H7 (cell line): ENCODE results near the gene GDPGP1. TPM values are rescaled to one million over a fixed set of nuclear protein-coding genes. Genes with fewer than 3 reads are reported as not detected.

Source experiments
- DNase-seq: peaks from one replicate; pipeline ENCODE4 v3.0.0; 2012
- H3K27me3 ChIP-seq: 2 replicates; pipeline ENCODE4 v1.6.0; 2011; ENCODE audit warnings: mild to moderate bottlenecking, low read length; ENCODE audit not compliant: control insufficient read depth, insufficient read depth
- H3K36me3 ChIP-seq: replicated peaks from 2 replicates; pipeline ENCODE4 v1.5.1; 2011; ENCODE audit warnings: low read length; ENCODE audit not compliant: control insufficient read depth, insufficient read depth
- H3K4me3 ChIP-seq: 2 replicates; pipeline ENCODE4 v1.5.1; 2011; ENCODE audit warnings: low read depth, mild to moderate bottlenecking, control low read depth, low read length, moderate library complexity; ENCODE audit not compliant: insufficient read depth
- total RNA-seq: library from RNA; depleted of rRNA; stranded (reverse); fragments of >200 nt; shearing (Covaris generic); gene quantifications from 2 replicates; pipeline ENCODE4 v1.2.3, GENCODE V29; 2014

Gene GDPGP1
- total RNA-seq, 1 experiment from 2014 or later: 5.8 TPM

DNA sequence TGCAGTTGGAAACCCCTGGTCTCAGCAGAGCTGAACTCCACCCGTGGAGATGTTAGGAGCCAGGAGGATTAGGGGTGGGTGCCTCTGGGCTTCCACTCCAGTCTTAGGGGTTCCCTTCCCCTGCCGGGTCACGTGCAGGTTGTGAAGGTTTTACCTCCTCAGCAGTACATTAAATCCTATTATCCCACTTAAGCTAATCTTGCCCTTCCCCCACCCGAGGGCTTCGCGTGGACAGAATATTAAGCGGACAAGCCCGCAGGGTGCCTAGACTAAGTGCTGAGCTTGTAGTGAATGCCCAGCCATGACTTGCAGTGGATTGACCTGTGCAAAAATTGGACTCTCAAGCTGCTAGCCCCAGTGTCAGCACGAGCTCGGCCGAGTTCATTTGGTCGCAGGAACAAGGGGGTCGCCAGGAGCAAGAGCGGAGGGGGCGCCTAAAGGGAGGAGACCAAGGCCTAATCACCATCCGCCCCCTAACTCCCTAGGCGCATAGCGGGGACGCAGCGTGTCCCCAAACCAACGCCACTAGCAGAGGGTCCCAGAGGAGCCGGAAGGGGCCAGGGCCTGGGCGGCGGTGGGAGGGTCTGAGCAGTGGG is 33.4 kb upstream of the GDPGP1 start:
- Histone ChIP-seq H3K27me3 (peaks cover 2% of the 10 kb centered on the region; the same call in 1 of the 2 replicates), H3K4me3 (peak overlapping the region; percentile 88), H3K36me3 (no peaks in the 10 kb centered on the region; the same call in 1 of the 2 replicates)
- DNase-seq: no peak

DNA sequence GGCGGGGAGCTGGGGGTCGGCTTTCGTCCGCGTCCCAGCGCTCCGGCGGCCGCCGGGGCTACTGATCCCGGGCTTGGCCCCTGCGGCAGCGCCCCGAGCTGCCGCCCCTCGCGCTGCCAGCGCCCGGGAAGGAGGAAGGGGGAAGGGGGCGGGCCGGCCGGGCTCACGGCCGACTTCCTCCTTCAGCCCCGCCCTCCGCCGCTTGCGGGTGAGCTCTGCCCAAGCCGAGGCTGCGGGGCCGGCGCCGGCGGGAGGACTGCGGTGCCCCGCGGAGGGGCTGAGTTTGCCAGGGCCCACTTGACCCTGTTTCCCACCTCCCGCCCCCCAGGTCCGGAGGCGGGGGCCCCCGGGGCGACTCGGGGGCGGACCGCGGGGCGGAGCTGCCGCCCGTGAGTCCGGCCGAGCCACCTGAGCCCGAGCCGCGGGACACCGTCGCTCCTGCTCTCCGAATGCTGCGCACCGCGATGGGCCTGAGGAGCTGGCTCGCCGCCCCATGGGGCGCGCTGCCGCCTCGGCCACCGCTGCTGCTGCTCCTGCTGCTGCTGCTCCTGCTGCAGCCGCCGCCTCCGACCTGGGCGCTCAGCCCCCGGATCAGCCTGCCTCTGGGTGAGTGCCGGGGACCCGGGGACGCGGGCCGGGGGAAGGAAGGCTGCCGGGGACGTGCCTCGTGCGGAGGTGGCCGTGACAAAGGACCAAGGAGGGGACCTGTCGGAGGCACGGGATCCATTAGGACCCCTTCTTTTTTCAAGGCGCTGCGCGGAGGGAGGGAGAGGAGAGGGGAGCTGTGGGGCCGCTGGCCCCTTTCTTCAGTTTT is 32.7 kb upstream of the GDPGP1 start, which contains the start of gene SEMA4B:
Gene SEMA4B (plus strand): TSS at position 201 of the 814 bp plus-strand sequence. CDS start 249 bp downstream, at position 450.
- Histone ChIP-seq H3K4me3 (peak within 1 kb of the TSS; percentile 88), H3K27me3 (peaks cover 2% of the 10 kb centered on the region; the same call in 1 of the 2 replicates), H3K36me3 (no peaks in the 10 kb centered on the region; the same call in 1 of the 2 replicates)
- DNase-seq: peak; percentile 99

DNA sequence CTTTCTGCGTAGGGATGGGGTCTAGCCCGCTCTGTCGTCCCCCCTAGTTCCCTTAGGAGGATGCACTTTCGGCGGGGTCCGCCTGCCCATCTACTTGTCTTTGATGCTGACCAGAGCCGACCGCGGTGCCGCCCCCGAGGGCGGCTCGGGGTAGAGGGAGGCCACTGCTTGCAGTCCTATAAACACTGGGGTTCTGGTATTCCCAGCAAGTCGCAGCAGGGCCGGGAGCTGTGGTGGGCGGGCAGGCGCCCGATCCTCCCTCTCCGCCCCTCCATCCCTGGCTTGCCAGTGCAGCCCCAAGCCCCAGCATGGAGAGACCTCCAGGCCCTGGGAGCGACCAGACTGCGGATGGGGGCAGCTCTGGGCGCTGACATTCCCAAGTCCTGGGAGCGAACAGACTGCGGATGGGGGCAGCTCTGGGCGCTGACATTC is 32.0 kb upstream of the GDPGP1 start:
- Histone ChIP-seq H3K27me3 (peaks cover 2% of the 10 kb centered on the region; the same call in 1 of the 2 replicates), H3K4me3 (peak overlapping the region; percentile 88), H3K36me3 (no peaks in the 10 kb centered on the region; the same call in 1 of the 2 replicates)
- DNase-seq: peak; percentile 89

DNA sequence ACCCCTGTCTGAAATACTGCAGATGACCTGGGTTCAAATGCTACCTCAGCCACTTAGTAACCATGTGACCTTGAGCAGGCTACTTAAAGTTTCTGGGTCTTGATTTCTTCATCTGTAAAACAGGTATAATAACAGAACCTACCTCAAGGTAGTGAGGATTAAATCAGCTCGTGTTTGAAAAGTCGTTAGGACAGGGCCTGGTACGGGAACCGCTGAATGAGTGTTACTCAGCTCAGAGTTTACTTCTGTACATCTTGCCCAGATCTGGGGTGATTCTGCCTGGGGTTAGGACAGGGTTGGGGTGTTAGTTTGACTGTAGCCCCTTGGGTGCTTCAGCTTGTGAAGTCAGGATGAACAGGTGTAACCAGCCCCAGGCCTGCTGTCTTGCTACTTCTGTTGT is 31.1 kb upstream of the GDPGP1 start:
- peaks cover 2% of the 10 kb centered on the region; the same call in 1 of the 2 replicates for H3K27me3 ChIP-seq
- no peaks in the 10 kb centered on the region; the same call in 1 of the 2 replicates for H3K36me3 ChIP-seq
- H3K4me3 ChIP-seq: no peak overlapping the region
- DNase-seq: no peak

DNA sequence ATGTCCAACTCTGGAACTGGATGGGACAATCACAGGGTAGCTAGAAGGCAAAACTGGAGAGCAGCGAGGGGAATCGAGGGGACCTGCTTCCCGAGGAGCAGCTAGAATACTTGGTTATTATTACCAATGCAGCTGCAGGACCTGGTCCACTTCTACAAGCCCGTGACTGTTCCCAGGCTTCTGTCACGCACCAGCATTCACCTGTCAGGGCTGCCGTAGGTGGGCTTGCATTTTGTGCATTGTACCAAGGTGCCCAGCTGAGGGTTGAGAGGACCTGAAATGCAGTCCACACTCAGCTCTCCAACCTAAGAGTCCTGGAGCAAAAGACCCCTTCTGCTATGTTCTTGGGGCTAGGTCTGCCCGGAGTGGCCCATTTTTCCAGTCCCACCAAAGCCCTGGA is 30.5 kb upstream of the GDPGP1 start:
- peaks cover 2% of the 10 kb centered on the region; the same call in 1 of the 2 replicates for H3K27me3 ChIP-seq
- H3K36me3 ChIP-seq: no peaks in the 10 kb centered on the region; the same call in 1 of the 2 replicates
- no peak overlapping the region for H3K4me3 ChIP-seq
- DNase-seq: no peak

DNA sequence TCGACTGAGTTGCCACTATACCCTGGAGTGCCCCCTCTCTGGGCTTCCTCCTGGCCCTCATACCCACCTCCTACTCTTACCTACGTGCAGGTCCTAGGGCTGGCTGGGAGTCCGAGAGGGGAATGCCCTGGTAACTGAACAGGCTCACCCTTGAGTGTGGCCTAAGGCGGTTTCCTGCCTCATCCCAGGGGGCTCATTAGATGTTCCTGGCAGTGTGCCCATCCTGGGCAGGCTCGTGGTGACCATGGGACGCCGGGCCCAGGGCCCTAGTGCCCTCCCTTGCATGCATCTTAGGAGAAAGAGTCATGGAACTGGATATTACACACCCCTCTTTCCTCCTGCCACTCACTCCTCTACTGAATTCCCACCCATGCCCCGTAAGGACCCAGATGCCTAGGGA is 30.1 kb upstream of the GDPGP1 start:
- peak; percentile 29 for DNase-seq
- peaks cover 2% of the 10 kb centered on the region; the same call in 1 of the 2 replicates for H3K27me3 ChIP-seq
- H3K36me3 ChIP-seq: no peaks in the 10 kb centered on the region; the same call in 1 of the 2 replicates
- no peak overlapping the region for H3K4me3 ChIP-seq

DNA sequence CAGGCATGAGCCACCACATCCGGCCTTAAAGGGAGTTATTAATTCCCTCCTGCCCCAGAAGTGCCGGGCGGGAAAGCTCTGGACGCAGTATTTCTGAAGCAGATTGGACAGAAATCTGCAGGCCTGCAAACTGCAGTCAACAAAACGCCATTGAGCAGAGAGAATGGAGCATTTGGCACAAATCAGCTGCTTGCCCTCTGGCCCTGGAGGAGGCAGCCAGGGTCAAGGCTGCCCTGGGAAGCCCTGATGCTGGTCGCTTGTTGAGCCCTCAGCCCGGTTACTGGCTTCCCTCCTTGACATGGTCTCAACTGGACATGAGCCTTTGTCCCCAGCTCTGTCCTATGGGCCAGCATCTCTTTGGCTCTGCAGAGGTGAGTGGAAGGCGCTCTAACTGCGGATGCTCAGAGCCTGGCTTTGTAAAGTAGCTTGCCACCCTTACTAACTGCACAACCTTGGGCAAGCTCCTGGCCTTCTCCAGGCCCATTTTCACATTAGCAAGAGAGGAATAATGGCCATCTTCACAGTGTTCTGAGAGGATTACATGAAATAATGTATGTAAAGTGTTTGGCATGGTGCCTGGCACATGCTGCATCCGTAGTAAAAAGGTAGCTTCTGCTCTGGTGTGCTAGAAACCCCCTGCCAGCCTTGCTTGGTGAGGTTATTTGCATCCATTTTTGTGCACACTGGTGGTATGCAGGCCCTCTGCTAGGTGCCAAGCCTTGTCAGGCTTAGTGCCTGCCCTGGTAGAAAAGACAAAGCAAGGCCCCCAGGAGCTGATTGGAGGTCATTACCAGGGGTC is 28.8 kb upstream of the GDPGP1 start:
- H3K27me3 ChIP-seq: peaks cover 2% of the 10 kb centered on the region; the same call in 1 of the 2 replicates
- no peak overlapping the region for H3K4me3 ChIP-seq
- DNase-seq: no peak
- no peaks in the 10 kb centered on the region; the same call in 1 of the 2 replicates for H3K36me3 ChIP-seq

DNA sequence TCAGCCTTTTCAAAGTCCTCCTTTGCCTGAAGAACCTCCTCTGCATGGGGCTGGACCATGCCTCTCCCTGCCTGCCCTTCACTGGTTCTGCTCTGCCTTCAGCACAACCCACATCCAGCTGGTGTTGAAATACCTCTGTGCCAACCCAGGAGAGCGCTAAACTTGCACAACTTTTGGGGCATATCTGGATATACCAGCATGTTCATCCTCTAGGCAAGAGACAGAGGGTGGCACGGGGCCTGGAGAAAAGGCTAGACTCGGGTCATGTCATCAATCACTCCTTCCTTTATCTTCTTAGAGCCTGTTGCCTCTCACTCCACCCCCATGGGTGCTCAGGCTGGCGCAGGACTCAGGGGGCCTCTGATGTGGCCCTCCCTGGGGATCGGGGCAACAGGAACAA is 28.1 kb upstream of the GDPGP1 start:
- no peak overlapping the region for H3K4me3 ChIP-seq
- H3K36me3 ChIP-seq: no peaks in the 10 kb centered on the region; the same call in 1 of the 2 replicates
- DNase-seq: no peak
- H3K27me3 ChIP-seq: peaks cover 2% of the 10 kb centered on the region; the same call in 1 of the 2 replicates

DNA sequence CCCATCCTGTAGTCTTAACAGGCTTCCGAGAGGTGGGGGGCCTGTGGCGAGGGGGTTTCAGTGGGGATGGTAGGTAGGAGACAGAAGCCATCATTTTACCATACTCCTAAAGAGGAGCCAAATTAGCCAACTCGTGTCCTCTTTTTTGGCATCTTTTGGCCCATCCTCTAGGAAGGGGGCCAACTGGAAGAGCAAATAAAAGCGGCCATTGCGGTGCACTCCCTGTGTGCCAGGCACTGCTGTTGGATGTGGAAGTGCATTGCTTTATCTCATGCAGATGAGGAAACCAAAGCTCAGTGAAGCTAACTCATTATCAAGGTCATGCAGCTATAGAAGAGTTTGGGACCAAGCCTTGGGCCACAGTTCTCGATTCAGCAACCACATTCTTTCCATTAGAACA is 26.8 kb upstream of the GDPGP1 start:
- DNase-seq: no peak
- no peaks in the 10 kb centered on the region; the same call in 1 of the 2 replicates for H3K36me3 ChIP-seq
- H3K4me3 ChIP-seq: no peak overlapping the region
- peaks cover under 1% of the 10 kb centered on the region; the same call in 1 of the 2 replicates for H3K27me3 ChIP-seq

DNA sequence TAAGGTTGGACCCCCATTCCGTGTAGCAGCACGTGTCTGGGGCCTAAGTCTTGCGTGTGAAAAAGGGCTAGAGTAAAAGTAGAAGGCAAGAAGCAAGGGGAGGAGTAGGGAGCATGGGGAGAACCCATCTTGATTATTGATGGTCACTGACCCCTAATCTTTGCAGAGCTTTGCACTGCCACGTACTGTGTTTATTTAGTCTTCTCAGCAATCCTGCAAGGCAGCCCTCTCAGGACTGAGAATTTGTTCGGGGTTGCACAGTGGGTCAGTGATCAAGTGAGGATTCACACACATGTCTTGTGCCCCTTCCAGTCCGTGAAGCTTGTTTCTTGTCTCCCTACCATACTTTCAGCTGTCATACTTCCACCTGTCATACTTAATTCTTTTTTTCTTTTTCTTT is 25.7 kb upstream of the GDPGP1 start:
- no peaks in the 10 kb centered on the region for H3K27me3 ChIP-seq
- no peak overlapping the region for H3K4me3 ChIP-seq
- H3K36me3 ChIP-seq: no peaks in the 10 kb centered on the region; the same call in 1 of the 2 replicates
- no peak for DNase-seq

DNA sequence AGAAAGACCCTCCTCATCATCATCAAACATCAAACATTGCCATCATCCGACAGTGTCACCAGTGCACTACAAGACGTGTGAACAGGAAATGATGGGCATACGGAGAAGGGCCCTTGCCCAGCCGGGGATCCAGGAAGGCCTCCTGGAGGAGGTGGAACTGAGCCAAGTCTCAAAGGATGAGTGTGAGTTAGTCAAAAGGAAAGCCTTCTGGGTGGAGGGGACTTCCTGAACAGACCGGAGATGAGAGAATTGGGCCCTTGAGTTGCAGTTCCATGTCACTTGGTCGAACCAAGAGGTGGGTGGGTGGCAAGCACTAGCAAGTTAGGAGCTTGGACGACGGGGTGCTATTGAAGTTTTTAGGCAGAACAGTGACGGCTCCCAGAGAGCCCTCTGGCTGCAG is 24.4 kb upstream of the GDPGP1 start:
- no peaks in the 10 kb centered on the region for H3K27me3 ChIP-seq
- no peaks in the 10 kb centered on the region; the same call in 1 of the 2 replicates for H3K36me3 ChIP-seq
- no peak overlapping the region for H3K4me3 ChIP-seq
- no peak for DNase-seq

DNA sequence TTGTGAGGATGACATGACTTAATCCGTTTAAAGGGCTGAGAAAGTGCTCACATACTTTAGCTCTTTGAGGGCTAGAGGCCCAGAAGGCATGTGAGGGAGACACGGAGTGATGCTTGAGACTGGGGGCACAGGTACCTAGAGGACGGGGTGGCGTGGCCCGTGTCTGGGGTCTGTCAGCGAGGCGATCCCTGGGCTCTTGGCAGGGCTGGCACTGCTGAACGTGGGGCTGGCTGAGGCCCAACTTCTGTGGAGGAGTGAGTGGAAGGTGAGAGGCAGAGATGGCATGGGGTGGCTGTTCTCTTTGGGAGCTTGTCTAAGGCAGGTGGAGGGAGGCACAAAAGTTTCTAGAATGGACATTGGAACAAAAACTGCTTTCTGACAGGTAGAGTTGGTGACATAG is 23.4 kb upstream of the GDPGP1 start:
- Histone ChIP-seq H3K4me3 (no peak overlapping the region), H3K36me3 (no peaks in the 10 kb centered on the region; the same call in 1 of the 2 replicates), H3K27me3 (no peaks in the 10 kb centered on the region)
- DNase-seq: no peak

DNA sequence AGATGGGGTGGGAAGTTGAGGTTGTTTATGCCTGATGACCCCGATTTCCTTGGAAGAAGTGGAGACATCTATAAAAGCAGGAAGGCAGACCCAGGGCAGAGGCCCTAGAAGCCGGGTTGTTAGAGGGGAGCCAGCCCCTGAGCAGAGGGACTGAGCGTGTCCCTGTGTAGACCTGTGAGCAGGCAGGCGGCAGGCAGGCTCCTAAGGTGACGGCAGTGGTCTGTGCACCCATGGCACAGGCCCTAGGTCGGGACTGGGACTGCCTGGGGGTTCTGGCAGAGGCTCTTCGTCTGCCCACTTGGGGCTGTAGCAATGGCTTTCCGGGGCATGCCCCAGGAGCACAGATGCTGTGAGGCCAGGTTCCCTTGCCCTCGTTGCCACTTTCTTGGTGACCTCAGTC is 23.0 kb upstream of the GDPGP1 start:
- no peak for DNase-seq
- Histone ChIP-seq H3K27me3 (no peaks in the 10 kb centered on the region), H3K4me3 (no peak overlapping the region), H3K36me3 (no peaks in the 10 kb centered on the region; the same call in 1 of the 2 replicates)
